Stomach (tissue), 4 donors: ENCODE results near the gene UBXN7.

ENCODE experiments used
- POLR2A ChIP-seq, 4 donors: fragments of 450-650 bp; IDR thresholded peaks; one replicate each; pipeline ENCODE4 v1.6.1; 2016; ENCODE audit warnings: antibody characterized with exemption in 4 of 4, control low read depth in 2 of 4, mild to moderate bottlenecking in 1 of 4, moderate library complexity in 1 of 4
- POLR2AphosphoS5 ChIP-seq, 3 donors: sonication (generic); formaldehyde crosslinking; IDR thresholded peaks; one replicate each; pipeline ENCODE4 v1.6.1; 2016; ENCODE audit warnings: antibody characterized with exemption in 3 of 3
- TF ChIP-seq, protein P1 (sequence below), 7 experiments: fragments of 450-650 bp in 4 of 7; fragments of 200-600 bp in 3 of 7; sonication (generic) in 3 of 7; IDR thresholded peaks; one replicate each; pipeline ENCODE4 v1.5.1; 2016 to 2019; ENCODE audit warnings: antibody characterized with exemption in 7 of 7, control low read depth in 2 of 7, mild to moderate bottlenecking in 1 of 7

DNA sequence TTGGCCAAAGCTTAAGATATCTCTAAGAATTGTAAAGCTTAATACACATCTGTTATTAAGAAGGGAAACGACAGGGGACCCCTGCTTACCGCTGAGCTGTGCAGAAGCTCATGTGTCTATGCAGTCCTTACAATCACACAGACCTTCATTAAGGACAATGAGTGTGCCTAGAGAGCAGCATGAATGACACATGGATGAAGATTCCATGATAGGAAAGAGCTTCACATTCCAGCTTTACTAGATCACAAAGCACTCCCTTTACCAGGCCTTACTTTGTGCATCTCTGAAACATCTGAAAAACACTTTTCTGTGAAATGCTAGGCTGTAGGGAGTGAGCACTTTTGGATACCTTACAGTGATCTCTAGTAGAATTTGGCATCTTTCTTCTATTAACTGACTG is 39.3 kb upstream of the UBXN7 start:
- TF ChIP-seq, protein P1, sequence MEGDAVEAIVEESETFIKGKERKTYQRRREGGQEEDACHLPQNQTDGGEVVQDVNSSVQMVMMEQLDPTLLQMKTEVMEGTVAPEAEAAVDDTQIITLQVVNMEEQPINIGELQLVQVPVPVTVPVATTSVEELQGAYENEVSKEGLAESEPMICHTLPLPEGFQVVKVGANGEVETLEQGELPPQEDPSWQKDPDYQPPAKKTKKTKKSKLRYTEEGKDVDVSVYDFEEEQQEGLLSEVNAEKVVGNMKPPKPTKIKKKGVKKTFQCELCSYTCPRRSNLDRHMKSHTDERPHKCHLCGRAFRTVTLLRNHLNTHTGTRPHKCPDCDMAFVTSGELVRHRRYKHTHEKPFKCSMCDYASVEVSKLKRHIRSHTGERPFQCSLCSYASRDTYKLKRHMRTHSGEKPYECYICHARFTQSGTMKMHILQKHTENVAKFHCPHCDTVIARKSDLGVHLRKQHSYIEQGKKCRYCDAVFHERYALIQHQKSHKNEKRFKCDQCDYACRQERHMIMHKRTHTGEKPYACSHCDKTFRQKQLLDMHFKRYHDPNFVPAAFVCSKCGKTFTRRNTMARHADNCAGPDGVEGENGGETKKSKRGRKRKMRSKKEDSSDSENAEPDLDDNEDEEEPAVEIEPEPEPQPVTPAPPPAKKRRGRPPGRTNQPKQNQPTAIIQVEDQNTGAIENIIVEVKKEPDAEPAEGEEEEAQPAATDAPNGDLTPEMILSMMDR (IDR thresholded peaks at IDR 0.05) = no peak
- TF ChIP-seq POLR2A (IDR thresholded peaks at IDR 0.05) (no peak), POLR2AphosphoS5 (IDR thresholded peaks at IDR 0.05) (no peak)
